Astrocyte (in vitro differentiated cells and primary cell): Measurements from ENCODE around the gene NAV2. TPM values are rescaled to one million over a fixed set of nuclear protein-coding genes. Genes with fewer than 3 reads are reported as not detected.
A peak's percentile ranks its signal among the peaks of the same experiment; 100 is the strongest.

Experiments used
- DNase-seq: peaks from one replicate; pipeline ENCODE4 v3.0.0-alpha.2; 2010; ENCODE audit warnings: low read depth
- FAIRE-seq: peaks from 2 replicates; lab custom pipeline; 2011; peaks lifted over from hg19 to GRCh38; lab: Jason Lieb, UNC
- H2AFZ ChIP-seq: 2 replicates; pipeline ENCODE4 v1.6.0; 2012; ENCODE audit warnings: low read depth, low read length, inconsistent platforms
- H3K27ac ChIP-seq: 2 replicates; pipeline ENCODE4 v1.5.1; 2011; ENCODE audit warnings: low read depth, low read length, inconsistent platforms
- H3K27me3 ChIP-seq: 2 replicates; pipeline ENCODE4 v1.6.0; 2011; ENCODE audit warnings: low read length, inconsistent platforms; ENCODE audit not compliant: insufficient read depth
- H3K36me3 ChIP-seq: 2 replicates; pipeline ENCODE4 v1.5.1; 2011; ENCODE audit warnings: low read length, inconsistent platforms; ENCODE audit not compliant: insufficient read depth
- H3K4me1 ChIP-seq: 2 replicates; pipeline ENCODE4 v1.5.1; 2011; ENCODE audit warnings: low read length, inconsistent platforms; ENCODE audit not compliant: insufficient read depth
- H3K4me2 ChIP-seq: 2 replicates; pipeline ENCODE4 v1.6.0; 2012; ENCODE audit warnings: low read length, inconsistent platforms
- H3K4me3 ChIP-seq: 2 replicates; pipeline ENCODE4 v1.5.1; 2011; ENCODE audit warnings: low read depth, mild to moderate bottlenecking, low read length, inconsistent platforms; ENCODE audit not compliant: insufficient read depth
- H3K79me2 ChIP-seq: 2 replicates; pipeline ENCODE4 v1.6.0; 2012; ENCODE audit warnings: mild to moderate bottlenecking, low read length, inconsistent platforms; ENCODE audit not compliant: insufficient read depth
- H3K9ac ChIP-seq: 2 replicates; pipeline ENCODE4 v1.6.0; 2012; ENCODE audit warnings: mild to moderate bottlenecking, low read length, inconsistent platforms
- H3K9me3 ChIP-seq: 2 replicates; pipeline ENCODE4 v1.5.1; 2012; ENCODE audit warnings: low read depth, mild to moderate bottlenecking, low read length, inconsistent platforms; ENCODE audit not compliant: insufficient read depth
- H4K20me1 ChIP-seq: 2 replicates; pipeline ENCODE4 v1.6.0; 2012; ENCODE audit warnings: low read length, inconsistent platforms; ENCODE audit not compliant: insufficient read depth
- H3K27ac Mint-ChIP-seq: one replicate; pipeline ENCODE4 v1.8.0; 2021; ENCODE audit warnings: mild to moderate bottlenecking, mixed read lengths; ENCODE audit not compliant: unreplicated experiment
- H3K27me3 Mint-ChIP-seq: one replicate; pipeline ENCODE4 v1.8.0; 2021; ENCODE audit warnings: low read depth, mixed read lengths; ENCODE audit not compliant: unreplicated experiment
- H3K36me3 Mint-ChIP-seq: one replicate; pipeline ENCODE4 v1.8.0; 2021; ENCODE audit warnings: low read depth, mixed read lengths; ENCODE audit not compliant: unreplicated experiment
- H3K4me1 Mint-ChIP-seq: one replicate; pipeline ENCODE4 v1.8.0; 2021; ENCODE audit warnings: low read depth, mixed read lengths; ENCODE audit not compliant: unreplicated experiment
- H3K4me3 Mint-ChIP-seq: one replicate; pipeline ENCODE4 v1.8.0; 2021; ENCODE audit warnings: mild to moderate bottlenecking, moderate library complexity, mixed read lengths; ENCODE audit not compliant: unreplicated experiment
- H3K9me3 Mint-ChIP-seq: one replicate; pipeline ENCODE4 v1.8.0; 2021; ENCODE audit warnings: mild to moderate bottlenecking, mixed read lengths; ENCODE audit not compliant: unreplicated experiment
- EZH2 ChIP-seq: IDR thresholded peaks from 2 replicates; pipeline ENCODE4 v1.6.1; 2012; ENCODE audit warnings: mild to moderate bottlenecking, low read length, inconsistent platforms; ENCODE audit not compliant: insufficient read depth
- total RNA-seq: library from RNA; stranded (reverse); gene quantifications from 2 replicates; pipeline ENCODE4 v1.2.1, GENCODE V29; 2021
- TF ChIP-seq, protein P1 (sequence below): IDR thresholded peaks from 2 replicates; pipeline ENCODE4 v1.5.1; 2011; ENCODE audit warnings: low read depth, mild to moderate bottlenecking, inconsistent platforms, low read length, moderate library complexity; ENCODE audit not compliant: insufficient read depth

NAV2 gene
- total RNA-seq, 1 donor from 2014 or later: 20.6 TPM

DNA sequence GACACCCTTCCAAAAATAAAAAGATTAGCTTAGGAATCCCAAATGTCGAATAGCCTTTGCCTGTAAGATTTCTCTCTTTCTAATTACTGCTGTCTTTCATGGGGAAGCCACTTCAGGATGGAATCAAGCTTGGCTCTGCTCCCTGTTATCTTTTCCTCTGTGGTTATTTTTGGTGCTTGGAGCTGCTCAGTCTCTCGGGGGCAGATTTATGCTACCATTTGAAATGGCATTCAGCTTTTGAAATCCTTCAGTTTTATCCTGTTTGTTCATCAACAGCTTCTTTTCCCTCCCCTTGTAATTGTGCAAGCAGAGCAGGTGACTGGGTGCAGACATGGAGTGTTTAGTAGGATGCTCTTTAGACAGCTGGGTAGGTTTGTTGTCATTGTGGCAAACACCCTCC, 336.6 kb downstream of the NAV2 start:
- no peaks in the 10 kb centered on the region for H3K27me3 ChIP-seq
- no peaks in the 10 kb centered on the region for H3K9me3 Mint-ChIP-seq
- FAIRE-seq (no peak), DNase-seq (peak; percentile 48)
- H4K20me1 ChIP-seq: no peaks in the 10 kb centered on the region
- H3K4me1 Mint-ChIP-seq: peaks cover 39% of the 10 kb centered on the region
- H3K4me1 ChIP-seq: peaks cover 4% of the 10 kb centered on the region
- H3K27me3 Mint-ChIP-seq: no peaks in the 10 kb centered on the region
- H3K36me3 Mint-ChIP-seq: peaks cover 36% of the 10 kb centered on the region
- H3K4me2 ChIP-seq: no peak overlapping the region
- H3K27ac ChIP-seq: no peak overlapping the region
- H3K36me3 ChIP-seq: peaks cover 4% of the 10 kb centered on the region
- no peak overlapping the region for H3K4me3 Mint-ChIP-seq
- H3K9ac ChIP-seq: no peak overlapping the region
- H3K4me3 ChIP-seq: no peak overlapping the region
- H3K9me3 ChIP-seq: no peaks in the 10 kb centered on the region
- no peak overlapping the region for H3K27ac Mint-ChIP-seq
- TF ChIP-seq EZH2: no peak
- TF ChIP-seq, protein P1, sequence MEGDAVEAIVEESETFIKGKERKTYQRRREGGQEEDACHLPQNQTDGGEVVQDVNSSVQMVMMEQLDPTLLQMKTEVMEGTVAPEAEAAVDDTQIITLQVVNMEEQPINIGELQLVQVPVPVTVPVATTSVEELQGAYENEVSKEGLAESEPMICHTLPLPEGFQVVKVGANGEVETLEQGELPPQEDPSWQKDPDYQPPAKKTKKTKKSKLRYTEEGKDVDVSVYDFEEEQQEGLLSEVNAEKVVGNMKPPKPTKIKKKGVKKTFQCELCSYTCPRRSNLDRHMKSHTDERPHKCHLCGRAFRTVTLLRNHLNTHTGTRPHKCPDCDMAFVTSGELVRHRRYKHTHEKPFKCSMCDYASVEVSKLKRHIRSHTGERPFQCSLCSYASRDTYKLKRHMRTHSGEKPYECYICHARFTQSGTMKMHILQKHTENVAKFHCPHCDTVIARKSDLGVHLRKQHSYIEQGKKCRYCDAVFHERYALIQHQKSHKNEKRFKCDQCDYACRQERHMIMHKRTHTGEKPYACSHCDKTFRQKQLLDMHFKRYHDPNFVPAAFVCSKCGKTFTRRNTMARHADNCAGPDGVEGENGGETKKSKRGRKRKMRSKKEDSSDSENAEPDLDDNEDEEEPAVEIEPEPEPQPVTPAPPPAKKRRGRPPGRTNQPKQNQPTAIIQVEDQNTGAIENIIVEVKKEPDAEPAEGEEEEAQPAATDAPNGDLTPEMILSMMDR: no peak
- H2AFZ ChIP-seq: no peak overlapping the region
- H3K79me2 ChIP-seq: no peaks in the 10 kb centered on the region

DNA sequence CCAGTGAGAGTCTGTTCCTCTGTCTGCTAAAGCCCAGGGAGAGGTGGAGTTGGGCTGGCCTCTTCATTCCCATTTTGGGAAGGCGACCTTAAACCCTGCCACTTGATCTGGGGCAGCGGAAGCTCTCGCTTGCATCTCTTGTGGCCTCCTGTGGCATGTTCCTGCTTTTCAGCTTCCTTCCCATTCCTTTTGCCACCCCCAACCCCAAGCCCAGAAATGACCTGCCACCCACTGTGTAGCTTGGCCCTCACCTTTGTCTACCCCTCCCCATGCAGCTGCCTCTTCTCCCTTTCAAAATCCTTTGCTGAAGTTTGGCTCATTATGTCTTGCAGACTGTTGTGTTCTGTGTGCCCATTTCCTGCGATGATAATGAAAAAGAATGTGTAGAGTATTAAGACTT, 337.4 kb downstream of the NAV2 start:
- no peak overlapping the region for H3K4me2 ChIP-seq
- H2AFZ ChIP-seq: no peak overlapping the region
- Mint-ChIP-seq H3K9me3 (no peaks in the 10 kb centered on the region), H3K4me3 (peak overlapping the region; percentile 52), H3K27me3 (no peaks in the 10 kb centered on the region), H3K36me3 (peaks cover 36% of the 10 kb centered on the region), H3K27ac (peak overlapping the region; percentile 90), H3K4me1 (peaks cover 40% of the 10 kb centered on the region)
- no peak for TF ChIP-seq EZH2
- TF ChIP-seq, protein P1: no peak
- H3K4me3 ChIP-seq: no peak overlapping the region
- peaks cover 4% of the 10 kb centered on the region for H3K4me1 ChIP-seq
- no peaks in the 10 kb centered on the region for H3K27me3 ChIP-seq
- DNase-seq (no peak), FAIRE-seq (no peak)
- no peak overlapping the region for H3K27ac ChIP-seq
- peaks cover 4% of the 10 kb centered on the region for H3K36me3 ChIP-seq
- no peak overlapping the region for H3K9ac ChIP-seq
- H3K9me3 ChIP-seq: no peaks in the 10 kb centered on the region
- H4K20me1 ChIP-seq: no peaks in the 10 kb centered on the region
- H3K79me2 ChIP-seq: no peaks in the 10 kb centered on the region

- TF ChIP-seq, protein P1: no peak
- no peak for TF ChIP-seq EZH2
- no peaks in the 10 kb centered on the region for H3K9me3 ChIP-seq
- H3K4me2 ChIP-seq: no peak overlapping the region
- H4K20me1 ChIP-seq: no peaks in the 10 kb centered on the region
- no peak overlapping the region for H2AFZ ChIP-seq
- Mint-ChIP-seq H3K36me3 (peaks cover 42% of the 10 kb centered on the region), H3K4me3 (peak overlapping the region; percentile 52), H3K9me3 (no peaks in the 10 kb centered on the region), H3K4me1 (peaks cover 44% of the 10 kb centered on the region), H3K27ac (peak overlapping the region; percentile 90), H3K27me3 (no peaks in the 10 kb centered on the region)
- H3K4me3 ChIP-seq: no peak overlapping the region
- FAIRE-seq (no peak), DNase-seq (peak; percentile 86)
- H3K27ac ChIP-seq: no peak overlapping the region
- H3K27me3 ChIP-seq: no peaks in the 10 kb centered on the region
- peaks cover 4% of the 10 kb centered on the region for H3K4me1 ChIP-seq
- H3K79me2 ChIP-seq: no peaks in the 10 kb centered on the region
- H3K9ac ChIP-seq: no peak overlapping the region
- peaks cover 7% of the 10 kb centered on the region for H3K36me3 ChIP-seq
Observed at GRCh38 chr11:20050551-20051333, 338.1 kb downstream of the NAV2 start.
